ENCODE results near the gene MRPS25.

- TF ChIP-seq CTCF (IDR thresholded peaks at IDR 0.05): no peak
- TF ChIP-seq POLR2AphosphoS5 (IDR thresholded peaks at IDR 0.05): no peak
- no peak for TF ChIP-seq EP300 (IDR thresholded peaks at IDR 0.05)
These were observed 48.4 kb upstream of the MRPS25 start for GRCh38 chr3:15113471-15113870.
